Measurements from ENCODE around the gene FNTB. TPM values are rescaled to one million over a fixed set of nuclear protein-coding genes. Genes with fewer than 3 reads are reported as not detected.

Gene FNTB
- total RNA-seq (15.5 TPM), polyA plus RNA-seq (1 to 10 TPM; 6.3 to 9.8 (median 7.7) TPM)

- DNase-seq (peak; percentile 83 to 98 (median 96)), ATAC-seq (ENCODE audit: low read depth in 2 of 2) (peak; percentile 92 to 94)
- Mint-ChIP-seq H3K27ac (peak within 1 kb of the TSS; percentile 48 to 98 (median 93)), H3K4me3 (peak within 1 kb of the TSS; percentile 86 to 97 (median 94)), H3K4me1 (peaks cover 22 to 61% (median 34%) of the 10 kb centered on the region in 4 donors), H3K27me3 (peaks cover 5% of the 10 kb centered on the region), H3K36me3 (peaks cover 4% of the 10 kb centered on the region), H3K9me3 (no peaks in the 10 kb centered on the region)
- H3K27ac ChIP-seq (ENCODE audit: insufficient read depth, low read length, poor library complexity, severe bottlenecking) = peak within 1 kb of the TSS; percentile 84
- H3K36me3 ChIP-seq (ENCODE audit: control insufficient read depth, insufficient read depth, low read length) = no peaks in the 10 kb centered on the region
- peaks cover 43% of the 10 kb centered on the region for H3K4me1 ChIP-seq (ENCODE audit: control insufficient read depth, insufficient read depth, low read length, poor library complexity, severe bottlenecking)
- H3K27me3 ChIP-seq (ENCODE audit: control insufficient read depth, insufficient read depth, low read length) = no peaks in the 10 kb centered on the region
- H3K4me3 ChIP-seq (ENCODE audit: low read depth, low read length) = peak within 1 kb of the TSS; percentile 95
- no peaks in the 10 kb centered on the region for H3K9me3 ChIP-seq (ENCODE audit: control insufficient read depth in 2 of 2, low read length in 2 of 2)
Observed at GRCh38 chr14:64986648-64987437, at the start of gene FNTB. FNTB (plus strand) TSS chr14:64986895; CDS start chr14:64986954, 59 bp downstream.

- Mint-ChIP-seq H3K4me1 (peaks cover 35 to 82% (median 65%) of the 10 kb centered on the region in 4 donors), H3K27me3 (no peaks in the 10 kb centered on the region), H3K27ac (peak overlapping the region; percentile 76 to 83 (median 78)), H3K9me3 (no peaks in the 10 kb centered on the region), H3K36me3 (peaks cover 38% of the 10 kb centered on the region), H3K4me3 (no peak overlapping the region)
- Histone ChIP-seq H3K4me1 (ENCODE audit: control insufficient read depth, insufficient read depth, low read length, poor library complexity, severe bottlenecking) (peaks cover 25% of the 10 kb centered on the region), H3K27me3 (ENCODE audit: control insufficient read depth, insufficient read depth, low read length) (no peaks in the 10 kb centered on the region), H3K4me3 (ENCODE audit: low read depth, low read length) (no peak overlapping the region), H3K9me3 (ENCODE audit: control insufficient read depth in 2 of 2, low read length in 2 of 2) (no peaks in the 10 kb centered on the region), H3K36me3 (ENCODE audit: control insufficient read depth, insufficient read depth, low read length) (peaks cover 58% of the 10 kb centered on the region), H3K27ac (ENCODE audit: insufficient read depth, low read length, poor library complexity, severe bottlenecking) (no peak overlapping the region)
- ATAC-seq (ENCODE audit: low read depth in 2 of 2) = no peak
- DNase-seq = no peak
Observed at GRCh38 chr14:64937171-64937820, 49.4 kb upstream of the FNTB start.

GRCh38 chr14:64937821-64938193 lies 48.9 kb upstream of the FNTB start:
- DNase-seq = no peak
- no peaks in the 10 kb centered on the region for H3K9me3 ChIP-seq (ENCODE audit: control insufficient read depth in 2 of 2, low read length in 2 of 2)
- Mint-ChIP-seq H3K4me3 (no peak overlapping the region), H3K27ac (peak overlapping the region; percentile 76 to 83 (median 78)), H3K9me3 (no peaks in the 10 kb centered on the region), H3K4me1 (peaks cover 35 to 82% (median 66%) of the 10 kb centered on the region in 4 donors), H3K27me3 (no peaks in the 10 kb centered on the region), H3K36me3 (peaks cover 40% of the 10 kb centered on the region)
- no peaks in the 10 kb centered on the region for H3K27me3 ChIP-seq (ENCODE audit: control insufficient read depth, insufficient read depth, low read length)
- no peak overlapping the region for H3K27ac ChIP-seq (ENCODE audit: insufficient read depth, low read length, poor library complexity, severe bottlenecking)
- peaks cover 25% of the 10 kb centered on the region for H3K4me1 ChIP-seq (ENCODE audit: control insufficient read depth, insufficient read depth, low read length, poor library complexity, severe bottlenecking)
- peaks cover 57% of the 10 kb centered on the region for H3K36me3 ChIP-seq (ENCODE audit: control insufficient read depth, insufficient read depth, low read length)
- no peak for ATAC-seq (ENCODE audit: low read depth in 2 of 2)
- H3K4me3 ChIP-seq (ENCODE audit: low read depth, low read length) = no peak overlapping the region

- H3K4me1 Mint-ChIP-seq = peaks cover 35 to 92% (median 62%) of the 10 kb centered on the region in 4 donors
- Histone ChIP-seq H3K27me3 (ENCODE audit: control insufficient read depth, insufficient read depth, low read length) (no peaks in the 10 kb centered on the region), H3K9me3 (ENCODE audit: control insufficient read depth in 2 of 2, low read length in 2 of 2) (no peaks in the 10 kb centered on the region), H3K27ac (ENCODE audit: insufficient read depth, low read length, poor library complexity, severe bottlenecking) (no peak overlapping the region), H3K4me3 (ENCODE audit: low read depth, low read length) (no peak overlapping the region), H3K4me1 (ENCODE audit: control insufficient read depth, insufficient read depth, low read length, poor library complexity, severe bottlenecking) (peaks cover 20% of the 10 kb centered on the region), H3K36me3 (ENCODE audit: control insufficient read depth, insufficient read depth, low read length) (peaks cover 52% of the 10 kb centered on the region)
- DNase-seq (no peak), ATAC-seq (ENCODE audit: low read depth in 2 of 2) (no peak)
- no peaks in the 10 kb centered on the region for H3K9me3 Mint-ChIP-seq
- H3K4me3 Mint-ChIP-seq = peak overlapping the region in 1 of 4 donors; percentile 42
- no peaks in the 10 kb centered on the region for H3K27me3 Mint-ChIP-seq
- H3K36me3 Mint-ChIP-seq = peaks cover 35% of the 10 kb centered on the region
- peak overlapping the region; percentile 59 to 83 (median 66) for H3K27ac Mint-ChIP-seq
Observed at GRCh38 chr14:64938972-64939816, 47.5 kb upstream of the FNTB start.

- peaks cover 50% of the 10 kb centered on the region for H3K36me3 ChIP-seq (ENCODE audit: control insufficient read depth, insufficient read depth, low read length)
- no peak overlapping the region for H3K4me3 ChIP-seq (ENCODE audit: low read depth, low read length)
- H3K4me3 Mint-ChIP-seq = peak overlapping the region in 2 of 4 donors; percentile 6 to 21
- H3K27ac Mint-ChIP-seq = peak overlapping the region; percentile 4 to 83 (median 66)
- no peaks in the 10 kb centered on the region for H3K9me3 ChIP-seq (ENCODE audit: control insufficient read depth in 2 of 2, low read length in 2 of 2)
- H3K4me1 ChIP-seq (ENCODE audit: control insufficient read depth, insufficient read depth, low read length, poor library complexity, severe bottlenecking) = peaks cover 16% of the 10 kb centered on the region
- DNase-seq (no peak), ATAC-seq (ENCODE audit: low read depth in 2 of 2) (no peak)
- H3K27ac ChIP-seq (ENCODE audit: insufficient read depth, low read length, poor library complexity, severe bottlenecking) = no peak overlapping the region
- H3K27me3 ChIP-seq (ENCODE audit: control insufficient read depth, insufficient read depth, low read length) = no peaks in the 10 kb centered on the region
- peaks cover 32% of the 10 kb centered on the region for H3K36me3 Mint-ChIP-seq
- no peaks in the 10 kb centered on the region for H3K9me3 Mint-ChIP-seq
- no peaks in the 10 kb centered on the region for H3K27me3 Mint-ChIP-seq
- H3K4me1 Mint-ChIP-seq = peaks cover 29 to 92% (median 58%) of the 10 kb centered on the region in 4 donors
Observed at GRCh38 chr14:64939817-64940190, 46.9 kb upstream of the FNTB start.

GRCh38 chr14:64940336-64940910 lies 46.3 kb upstream of the FNTB start:
- Histone ChIP-seq H3K9me3 (ENCODE audit: control insufficient read depth in 2 of 2, low read length in 2 of 2) (no peaks in the 10 kb centered on the region), H3K36me3 (ENCODE audit: control insufficient read depth, insufficient read depth, low read length) (peaks cover 52% of the 10 kb centered on the region), H3K4me3 (ENCODE audit: low read depth, low read length) (no peak overlapping the region), H3K27me3 (ENCODE audit: control insufficient read depth, insufficient read depth, low read length) (no peaks in the 10 kb centered on the region), H3K27ac (ENCODE audit: insufficient read depth, low read length, poor library complexity, severe bottlenecking) (no peak overlapping the region), H3K4me1 (ENCODE audit: control insufficient read depth, insufficient read depth, low read length, poor library complexity, severe bottlenecking) (peaks cover 11% of the 10 kb centered on the region)
- DNase-seq (no peak), ATAC-seq (ENCODE audit: low read depth in 2 of 2) (no peak)
- H3K4me1 Mint-ChIP-seq = peaks cover 25 to 90% (median 55%) of the 10 kb centered on the region in 4 donors
- H3K9me3 Mint-ChIP-seq = no peaks in the 10 kb centered on the region
- peak overlapping the region in 2 of 4 donors; percentile 6 to 56 for H3K4me3 Mint-ChIP-seq
- no peaks in the 10 kb centered on the region for H3K27me3 Mint-ChIP-seq
- H3K27ac Mint-ChIP-seq = peak overlapping the region in 2 of 3 donors; percentile 83 to 84
- peaks cover 33% of the 10 kb centered on the region for H3K36me3 Mint-ChIP-seq

- Histone ChIP-seq H3K36me3 (ENCODE audit: control insufficient read depth, insufficient read depth, low read length) (peaks cover 54% of the 10 kb centered on the region), H3K27ac (ENCODE audit: insufficient read depth, low read length, poor library complexity, severe bottlenecking) (no peak within 1 kb of the TSS), H3K9me3 (ENCODE audit: control insufficient read depth in 2 of 2, low read length in 2 of 2) (no peaks in the 10 kb centered on the region), H3K27me3 (ENCODE audit: control insufficient read depth, insufficient read depth, low read length) (no peaks in the 10 kb centered on the region), H3K4me1 (ENCODE audit: control insufficient read depth, insufficient read depth, low read length, poor library complexity, severe bottlenecking) (no peaks in the 10 kb centered on the region), H3K4me3 (ENCODE audit: low read depth, low read length) (no peak within 1 kb of the TSS)
- DNase-seq (no peak), ATAC-seq (ENCODE audit: low read depth in 2 of 2) (no peak)
- Mint-ChIP-seq H3K4me1 (peaks cover 15 to 74% (median 38%) of the 10 kb centered on the region in 4 donors), H3K4me3 (no peak within 1 kb of the TSS), H3K27me3 (no peaks in the 10 kb centered on the region), H3K9me3 (no peaks in the 10 kb centered on the region), H3K36me3 (peaks cover 48% of the 10 kb centered on the region), H3K27ac (peak within 1 kb of the TSS; percentile 62 to 82 (median 78))
Observed at GRCh38 chr14:64942531-64943111, 44.1 kb upstream of the FNTB start, which contains the start of gene GPX2. GPX2 (minus strand) TSS chr14:64942745; CDS start chr14:64942726, 19 bp downstream.

All from CD4-positive, CD25-positive, alpha-beta regulatory T cell (primary cell).